AG10803 (cell line): Measurements from ENCODE around the gene ALG14.

Experiments
- DNase-seq: peaks from one replicate; pipeline ENCODE4 v3.0.0; 2010; ENCODE audit warnings: low read depth
- H3K4me3 ChIP-seq: 2 replicates; pipeline ENCODE4 v1.5.1; 2011; ENCODE audit warnings: mild to moderate bottlenecking, low read length, control low read depth
- CTCF ChIP-seq: conservative IDR thresholded peaks from 2 replicates; pipeline ENCODE4 v1.5.1; 2011; ENCODE audit warnings: mild to moderate bottlenecking, low read length, control low read depth, inconsistent platforms

Gene ALG14

DNA sequence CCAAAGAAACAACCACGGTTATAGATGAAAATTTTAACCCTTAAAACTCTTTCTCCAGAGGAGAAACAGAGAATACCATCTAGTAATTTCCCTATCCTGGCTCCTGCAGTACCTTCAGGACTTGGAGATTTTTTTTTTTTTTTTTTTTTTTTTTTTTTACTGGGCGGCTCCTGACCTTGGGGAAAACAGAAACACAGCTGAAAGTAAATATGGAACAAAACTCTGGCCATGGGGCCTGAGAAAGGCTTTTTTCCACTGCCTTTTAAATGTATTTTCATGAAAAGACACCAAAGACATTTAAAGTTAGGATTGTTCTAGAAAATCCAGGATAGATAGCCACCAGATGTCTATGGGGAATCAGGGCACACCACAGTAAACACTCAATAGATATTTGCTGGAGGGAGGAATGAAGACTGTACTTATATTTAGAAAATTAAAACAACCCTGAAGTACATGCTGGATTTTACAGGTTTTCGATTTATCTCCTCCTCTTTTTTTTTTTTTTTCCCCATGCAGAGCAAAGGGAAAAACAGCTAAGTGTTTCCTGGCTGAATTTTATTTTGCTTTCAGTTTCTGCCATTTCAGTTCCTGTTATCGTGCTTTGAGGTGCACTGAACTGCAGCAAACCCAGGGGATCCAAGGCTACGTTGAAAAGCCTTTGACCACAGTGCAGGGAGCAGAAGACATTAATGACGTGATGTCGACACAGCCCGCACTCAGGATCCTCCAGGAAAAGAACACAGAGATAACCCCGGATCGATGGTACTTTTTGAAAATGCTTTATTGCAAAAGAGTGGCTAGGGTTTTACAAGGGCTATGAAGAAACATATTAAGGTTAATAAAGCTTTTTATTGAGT, 110.1 kb downstream of the ALG14 start:
- TF ChIP-seq CTCF, result no peak
- peak overlapping the region; percentile 58 for H3K4me3 ChIP-seq
- DNase-seq, result peak; percentile 44

- no peak for DNase-seq
- H3K4me3 ChIP-seq, result no peak overlapping the region
- no peak for TF ChIP-seq CTCF
Measured at GRCh38 chr1:94961988-94962387, 110.8 kb downstream of the ALG14 start.

DNA sequence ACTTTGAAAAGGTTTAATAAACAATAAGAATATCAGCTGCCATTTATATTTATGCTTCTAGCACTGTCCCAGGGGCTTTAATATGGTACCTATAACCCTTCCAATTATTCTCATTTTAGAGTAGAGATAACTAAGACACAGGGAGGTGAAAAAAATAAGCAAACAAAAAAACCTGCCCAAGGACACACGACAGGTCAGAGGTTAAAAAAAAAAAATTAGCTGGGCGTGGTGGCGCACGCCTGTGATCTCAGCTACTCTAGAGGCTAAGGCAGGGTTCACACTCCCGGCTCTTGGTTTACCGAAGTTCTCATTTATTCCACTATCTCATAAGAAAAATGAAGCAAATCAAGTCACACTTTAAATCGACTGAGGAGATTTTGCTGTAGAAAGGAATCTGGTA, 111.2 kb downstream of the ALG14 start:
- DNase-seq, result no peak
- TF ChIP-seq CTCF, result no peak

GRCh38 chr1:94958081-94958480, 114.7 kb downstream of the ALG14 start:
- H3K4me3 ChIP-seq, result no peak overlapping the region
- DNase-seq, result no peak
- TF ChIP-seq CTCF, result no peak

More for the DNA sequence above, 111.2 kb downstream of the ALG14 start:
- no peak overlapping the region for H3K4me3 ChIP-seq

GRCh38 chr1:94955767-94956632, 116.8 kb downstream of the ALG14 start:
- DNase-seq, result peak; percentile 37
- TF ChIP-seq CTCF, result no peak

GRCh38 chr1:94954263-94955220, 118.2 kb downstream of the ALG14 start:
- DNase-seq, result no peak
- no peak overlapping the region for H3K4me3 ChIP-seq
- TF ChIP-seq CTCF, result no peak

More at GRCh38 chr1:94955767-94956632, 116.8 kb downstream of the ALG14 start:
- H3K4me3 ChIP-seq, result no peak overlapping the region
